Smooth muscle cell (in vitro differentiated cells): Measurements from ENCODE around the gene METAP1. TPM values are rescaled to one million over a fixed set of nuclear protein-coding genes. Genes with fewer than 3 reads are reported as not detected.

Experiments
- microRNA-seq: library from miRNA; unstranded; fragments of <30 nt; microRNA quantifications from one replicate; pipeline ENCODE4, GENCODE V29; 2016; ENCODE audit warnings: borderline number of aligned reads
- polyA plus RNA-seq: library from polyadenylated mRNA; unstranded; fragments of >200 nt; fragmentation: Nextera tagmentation; extraction: Ambion mirVana; gene quantifications from 2 replicates; pipeline ENCODE4 v1.2.1, GENCODE V29; 2016
- small RNA-seq: library from RNA; depleted of rRNA; stranded (forward); fragments of <200 nt; gene quantifications from one replicate; pipeline ENCODE3, GENCODE V24; 2014
- total RNA-seq: library from RNA; depleted of rRNA; stranded (reverse); fragments of >200 nt; gene quantifications from 2 replicates; pipeline ENCODE4 v1.2.3, GENCODE V29; 2014

Gene METAP1
- total and polyA plus RNA-seq, 2 experiments from 2014 or later: 19.1 to 73.3 TPM

Small RNA genes lying within 50 kb of the gene (microRNA-seq; reads per million reads assigned to microRNA genes)
- 2.9 reads per million for gene MIR3684

Small RNA genes lying within 50 kb of the gene (small RNA-seq; reads per million reads assigned to genes)
- gene MIR3684 (0.08 reads per million), gene RNU7-149P (not detected)

Other genes starting within 250 kb of the METAP1 start
- gene EIF4E, start 66.6 kb upstream of the METAP1 start, total RNA-seq: 135 and 136 TPM in 2 replicates
- 110 and 113 TPM in 2 replicates for gene EIF4E, start 66.6 kb upstream of the METAP1 start, polyA plus RNA-seq
- 128 and 132 TPM in 2 replicates for gene ADH5, start 93.1 kb downstream of the METAP1 start, total RNA-seq
- gene ADH5, start 93.1 kb downstream of the METAP1 start, polyA plus RNA-seq: 137 and 150 TPM in 2 replicates
- not detected in 2 replicates for gene ADH4, start 148.6 kb downstream of the METAP1 start, total RNA-seq
- not detected in 2 replicates for gene ADH4, start 148.6 kb downstream of the METAP1 start, polyA plus RNA-seq
- gene ADH6, start 223.5 kb downstream of the METAP1 start, total RNA-seq: not detected in 2 replicates
- 0.15 and 0.22 TPM in 2 replicates for gene ADH6, start 223.5 kb downstream of the METAP1 start, polyA plus RNA-seq